GM18873 (cell line): ENCODE data around the gene ALPK1.

Source experiments
- ATAC-seq: cut with Tn5 transposase; IDR thresholded peaks from one replicate; pipeline ENCODE4 v1.9.1; 2021; ENCODE audit warnings: mild to moderate bottlenecking, moderate library complexity, moderate number of reproducible peaks; ENCODE audit not compliant: unreplicated experiment, low FRiP score

Gene ALPK1

GRCh38 chr4:112321776-112322684 lies 24.9 kb downstream of the ALPK1 start:
- ATAC-seq = no peak

DNA sequence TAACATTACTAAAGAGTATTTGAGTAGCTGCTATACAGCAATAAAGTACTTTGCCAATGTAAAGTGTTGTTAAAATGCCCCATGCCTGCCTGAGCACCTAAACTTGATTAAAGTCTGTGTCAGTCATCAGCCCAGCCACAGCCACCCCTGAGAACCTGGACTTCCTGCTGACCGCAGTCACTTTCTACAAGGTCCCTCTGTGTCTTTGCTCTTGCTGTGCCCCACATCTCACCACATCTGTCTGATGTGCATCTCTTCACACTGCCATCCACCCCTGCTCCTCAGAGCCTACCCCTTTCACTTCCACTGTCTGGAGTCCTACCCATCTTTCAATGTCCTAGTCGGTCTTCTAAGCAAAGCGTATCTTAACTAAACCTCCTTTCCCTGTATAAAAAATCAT lies 25.7 kb downstream of the ALPK1 start:
- ATAC-seq = no peak

- ATAC-seq = no peak
Measured at GRCh38 chr4:112325530-112325929, 28.4 kb downstream of the ALPK1 start.

- peak; percentile 80 for ATAC-seq
Measured at GRCh38 chr4:112327965-112328733, 31.0 kb downstream of the ALPK1 start.

DNA sequence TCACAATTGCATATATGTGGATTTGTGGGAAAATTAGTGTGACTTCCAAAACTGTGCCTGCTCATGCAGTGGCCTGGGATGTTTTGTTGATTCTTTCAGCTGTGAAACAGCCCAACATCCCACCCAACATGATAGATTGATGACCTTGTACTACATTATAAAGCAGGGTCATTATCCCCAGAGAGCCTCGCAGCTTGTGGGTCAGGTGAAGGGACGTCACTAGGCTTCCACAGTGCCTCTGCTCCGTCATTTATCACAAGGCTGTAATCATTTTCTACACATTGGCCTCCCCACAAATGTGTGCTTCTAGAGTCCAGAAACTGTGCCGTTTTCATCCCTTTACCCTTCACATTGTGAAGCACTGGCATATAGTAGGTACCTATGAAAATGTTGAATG lies 31.6 kb downstream of the ALPK1 start:
- ATAC-seq = no peak

DNA sequence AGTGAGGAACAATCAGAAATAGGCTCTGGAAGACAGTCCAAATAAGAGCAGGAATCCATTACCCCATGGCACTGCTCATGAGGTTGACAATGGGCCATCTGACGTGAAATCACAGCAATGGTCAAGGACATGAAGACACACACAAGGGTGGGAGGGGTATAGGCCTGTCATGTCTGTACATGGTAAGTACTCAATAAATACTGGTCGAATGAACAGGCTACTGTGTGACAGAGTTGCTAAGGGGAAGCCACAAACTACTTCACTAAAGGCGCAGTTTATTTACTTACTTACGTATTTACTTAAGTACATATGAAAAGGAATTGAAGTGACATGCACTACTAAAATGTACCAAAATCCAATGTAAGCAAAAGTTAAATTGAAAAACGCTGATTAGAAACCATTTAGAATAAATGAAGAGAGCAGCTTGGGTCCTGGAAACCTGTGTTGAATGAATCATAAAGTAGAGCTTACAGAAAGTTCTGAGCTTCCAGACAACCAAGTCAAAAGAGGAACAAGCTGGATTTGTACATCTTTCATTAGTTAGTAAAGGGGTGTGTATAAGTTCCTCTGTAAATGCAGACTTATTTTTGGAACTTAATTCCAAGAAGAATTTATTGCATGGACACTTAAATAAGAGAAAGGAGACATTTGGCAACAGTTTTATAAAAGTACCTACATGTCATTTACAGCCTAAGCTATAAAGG lies 32.7 kb downstream of the ALPK1 start:
- no peak for ATAC-seq

GRCh38 chr4:112330921-112331320 lies 33.8 kb downstream of the ALPK1 start:
- no peak for ATAC-seq

- no peak for ATAC-seq
Measured at GRCh38 chr4:112332398-112332797, 35.2 kb downstream of the ALPK1 start.

GRCh38 chr4:112340023-112340422 lies 42.9 kb downstream of the ALPK1 start:
- no peak for ATAC-seq

DNA sequence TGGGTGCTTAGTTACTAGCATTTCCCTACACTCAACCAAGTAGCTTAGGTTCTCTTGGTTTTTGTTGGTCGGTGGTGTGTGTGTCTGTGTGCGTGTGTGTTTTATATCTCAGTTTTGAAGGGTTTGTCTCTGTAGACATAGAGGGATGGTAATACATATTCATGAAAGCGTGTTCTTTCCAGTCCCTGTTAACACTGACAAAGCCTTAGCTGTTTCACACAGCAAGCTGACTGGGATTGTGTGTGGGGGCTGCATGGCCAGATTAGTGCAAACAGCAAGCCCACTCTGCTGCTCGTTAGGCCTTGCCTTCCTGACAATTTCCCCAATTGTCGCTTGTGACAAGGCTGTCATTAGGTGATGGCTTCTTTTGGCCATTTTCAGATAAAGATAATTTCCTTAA lies 43.9 kb downstream of the ALPK1 start:
- no peak for ATAC-seq

GRCh38 chr4:112343330-112344080 lies 46.3 kb downstream of the ALPK1 start:
- ATAC-seq = no peak

DNA sequence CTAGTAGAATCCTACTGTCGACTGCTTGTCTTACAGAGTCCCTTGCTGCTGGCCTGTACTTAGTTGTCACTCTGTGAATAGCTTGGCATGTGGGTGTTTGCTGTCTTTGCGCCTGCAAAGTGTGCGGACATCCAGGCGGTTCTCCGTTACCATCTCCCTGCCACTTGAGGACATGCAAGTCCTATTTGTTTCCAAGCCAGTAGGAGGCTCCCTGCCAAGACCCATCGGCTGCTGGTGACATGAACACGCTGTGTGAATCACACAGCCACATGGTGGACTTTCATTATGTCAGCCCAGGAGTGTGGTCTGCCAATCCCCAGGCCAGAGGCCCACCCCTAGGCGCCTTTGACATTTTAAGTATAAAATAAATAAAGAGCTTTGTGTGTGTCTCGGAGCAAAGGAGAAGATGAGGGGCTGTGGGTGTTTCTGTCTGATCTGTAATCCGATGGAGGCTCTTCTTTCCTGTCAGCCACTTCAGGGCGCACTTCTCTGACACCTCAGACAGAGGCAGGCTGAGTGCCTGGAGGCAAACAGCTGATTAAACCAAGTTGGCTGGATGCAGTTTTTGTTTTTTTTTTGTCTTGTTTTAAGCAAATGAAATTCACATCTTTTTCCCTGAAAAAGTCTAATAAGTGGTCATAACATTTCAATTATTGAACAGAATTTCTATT lies 51.5 kb downstream of the ALPK1 start:
- no peak for ATAC-seq

GRCh38 chr4:112352736-112353135 lies 55.6 kb downstream of the ALPK1 start:
- ATAC-seq = no peak

GRCh38 chr4:112355662-112356061 lies 58.5 kb downstream of the ALPK1 start:
- ATAC-seq = no peak

DNA sequence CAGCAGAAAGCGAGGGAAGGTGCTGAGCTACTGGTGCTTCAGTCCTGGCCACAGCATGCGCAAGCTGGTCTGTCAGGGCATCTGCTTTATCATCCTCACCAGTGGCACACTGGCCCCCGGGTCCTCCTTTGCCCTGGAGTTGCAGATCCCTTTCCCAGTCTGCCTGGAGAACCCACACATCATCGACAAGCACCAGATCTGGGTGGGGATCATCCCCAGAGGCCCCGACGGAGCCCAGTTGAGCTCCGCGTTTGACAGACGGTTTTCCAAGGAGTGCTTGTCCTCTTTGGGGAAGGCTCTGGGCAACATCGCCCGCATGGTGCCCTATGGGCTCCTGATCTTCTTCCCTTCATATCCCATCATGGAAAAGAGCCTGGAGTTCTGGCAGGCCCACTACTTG lies 60.3 kb downstream of the ALPK1 start:
- no peak for ATAC-seq

- ATAC-seq = no peak
Measured at GRCh38 chr4:112357897-112358296, 60.7 kb downstream of the ALPK1 start.

- no peak for ATAC-seq
Measured at GRCh38 chr4:112358415-112358814, 61.2 kb downstream of the ALPK1 start.

DNA sequence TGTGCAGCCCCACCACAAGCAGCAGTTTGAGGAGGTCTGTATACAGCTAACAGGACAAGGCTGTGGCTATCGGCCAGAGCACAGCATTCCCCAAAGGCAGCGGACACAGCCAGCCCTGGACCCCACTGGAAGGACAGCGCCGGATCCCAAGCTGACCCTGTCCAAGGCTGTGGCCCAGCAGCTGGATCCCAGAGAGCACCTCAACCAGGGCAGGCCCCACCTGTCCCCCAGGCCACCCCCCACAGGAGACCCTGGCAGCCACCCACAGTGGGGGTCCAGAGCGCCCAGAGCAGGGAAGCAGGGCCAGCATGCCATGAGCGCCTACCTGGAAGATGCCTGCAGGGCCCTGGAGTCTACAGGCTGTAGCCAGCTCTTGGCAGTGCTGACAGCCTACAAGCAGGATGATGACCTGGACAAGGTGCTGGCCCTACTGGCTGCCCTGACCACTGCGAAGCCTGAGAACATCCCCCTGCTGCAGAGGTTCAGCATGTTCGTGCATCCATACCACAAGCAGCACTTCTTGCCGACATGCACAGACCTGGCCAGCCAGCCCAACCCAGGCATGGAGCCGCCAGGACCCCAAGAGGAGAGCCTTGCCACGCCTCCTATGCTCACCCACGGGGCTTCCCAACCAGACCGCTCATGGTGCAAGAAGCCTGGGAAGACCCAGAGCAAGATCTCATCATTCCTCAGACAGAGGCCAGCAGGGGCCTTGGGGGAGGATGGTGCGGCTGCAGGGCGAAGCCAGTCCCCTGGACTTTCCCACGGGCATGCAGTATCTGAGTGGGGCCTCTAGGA lies 62.0 kb downstream of the ALPK1 start:
- no peak for ATAC-seq

GRCh38 chr4:112361181-112361791 lies 64.1 kb downstream of the ALPK1 start:
- peak; percentile 92 for ATAC-seq
